Adrenal gland (tissue), 5 donors: ENCODE results near the gene CIB4.

Experiments
- CTCF ChIP-seq, 6 experiments: fragments of 450-650 bp in 4 of 6; fragments of 200-600 bp in 2 of 6; sonication (generic) in 1 of 6; IDR thresholded peaks; 1 replicate in 5 of 6; 2 replicates in 1 of 6; pipeline versions ENCODE4 v1.5.1 to v1.8.0; 2016 to 2021; ENCODE audit warnings: antibody characterized with exemption in 6 of 6, mild to moderate bottlenecking in 2 of 6, moderate library complexity in 1 of 6
- POLR2A ChIP-seq, 2 donors: fragments of 450-650 bp; IDR thresholded peaks; one replicate each; pipeline ENCODE4 v1.6.1; 2017; ENCODE audit warnings: antibody characterized with exemption in 2 of 2, mild to moderate bottlenecking in 2 of 2, moderate library complexity in 1 of 2
- donor health status: DM: no; HTN: no; CAD: no.

GRCh38 chr2:26668856-26669750 is 27.9 kb upstream of the CIB4 start:
- TF ChIP-seq CTCF (IDR thresholded peaks at IDR 0.05) (no peak), POLR2A (IDR thresholded peaks at IDR 0.05) (no peak)
